RWPE2 (cell line): ENCODE measurements around the gene RAD51C.
"Not testable (repeated sequence)": the region's sequence is repeated elsewhere in the genome, so short reads cannot be mapped to it uniquely, and the experiment has no call there.

Source experiments
- ATAC-seq: fragments of 200-7000 bp; cut with Tn5 transposase; 3 replicates; pipeline ENCODE4 v1.9.1; 2021; ENCODE audit warnings: low read depth
- DNase-seq: peaks from one replicate; pipeline ENCODE4 v3.0.0-alpha.2; 2020; ENCODE audit warnings: low spot score
- H3K27ac ChIP-seq: fragments of 450-650 bp; 2 replicates; pipeline ENCODE4 v1.5.1; 2017; ENCODE audit warnings: mild to moderate bottlenecking; ENCODE audit not compliant: poor library complexity, severe bottlenecking
- H3K27me3 ChIP-seq: fragments of 250-450 bp; sonication (Bioruptor Pico); 2 replicates; pipeline ENCODE4 v1.5.1; 2021; ENCODE audit warnings: mild to moderate bottlenecking, moderate library complexity; ENCODE audit not compliant: insufficient read depth, poor library complexity, severe bottlenecking
- H3K36me3 ChIP-seq: fragments of 250-450 bp; sonication (Bioruptor Pico); 2 replicates; pipeline ENCODE4 v1.5.1; 2020; ENCODE audit warnings: low read depth, mild to moderate bottlenecking, moderate library complexity
- H3K4me1 ChIP-seq: fragments of 250-450 bp; sonication (Bioruptor Pico); 2 replicates; pipeline ENCODE4 v1.5.1; 2021; ENCODE audit warnings: mild to moderate bottlenecking, moderate library complexity; ENCODE audit not compliant: insufficient read depth, poor library complexity, severe bottlenecking
- H3K4me3 ChIP-seq: fragments of 250-450 bp; sonication (Bioruptor Pico); 2 replicates; pipeline ENCODE4 v1.5.1; 2021; ENCODE audit warnings: mild to moderate bottlenecking, moderate library complexity; ENCODE audit not compliant: severe bottlenecking
- H3K9me3 ChIP-seq: fragments of 250-450 bp; sonication (Bioruptor Pico); 2 replicates; pipeline ENCODE4 v1.5.1; 2021; ENCODE audit warnings: mild to moderate bottlenecking, moderate library complexity; ENCODE audit not compliant: severe bottlenecking
- CTCF ChIP-seq: fragments of 450-650 bp; IDR thresholded peaks from one replicate; pipeline ENCODE4 v1.5.1; 2017; ENCODE audit warnings: mild to moderate bottlenecking, moderate library complexity; ENCODE audit not compliant: poor library complexity, severe bottlenecking

Gene RAD51C

DNA sequence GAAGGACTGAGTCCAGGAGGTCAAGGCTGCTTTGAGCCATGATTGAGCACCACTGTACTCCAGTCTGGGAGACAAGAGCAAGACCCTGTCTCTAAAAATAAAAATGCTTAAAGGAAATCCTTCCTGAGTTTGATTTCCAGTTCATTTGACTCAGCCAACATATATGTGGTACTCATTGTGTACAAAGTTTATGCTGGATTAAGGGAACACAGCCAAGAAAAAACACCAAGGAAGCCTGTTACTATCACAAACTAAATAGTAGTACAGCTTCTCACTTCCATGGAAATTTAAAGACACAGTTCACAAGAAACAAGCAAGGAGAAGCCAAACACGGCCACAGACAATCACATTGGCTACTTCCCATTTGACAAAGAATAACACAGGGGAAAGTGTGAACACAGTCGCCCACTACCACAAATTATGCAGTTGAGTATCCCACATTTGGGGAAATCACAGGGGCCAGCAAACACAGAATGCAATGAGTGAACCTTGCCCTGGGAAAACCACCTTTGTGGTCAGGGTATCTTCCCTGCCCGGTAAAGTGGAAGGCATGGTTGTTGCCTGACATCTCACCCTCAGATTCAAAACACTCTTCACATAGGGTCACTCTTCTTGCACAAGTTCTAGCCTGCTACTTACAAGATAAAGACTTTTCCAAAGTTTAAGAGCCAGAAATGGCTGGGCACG, 15.1 kb upstream of the RAD51C start:
- ATAC-seq (no peak), DNase-seq (no peak)
- TF ChIP-seq CTCF = no peak
- Histone ChIP-seq H3K9me3 (no peaks in the 10 kb centered on the region), H3K27me3 (no peaks in the 10 kb centered on the region), H3K4me3 (no peak overlapping the region), H3K4me1 (peaks cover 4% of the 10 kb centered on the region), H3K36me3 (no peaks in the 10 kb centered on the region), H3K27ac (no peak overlapping the region)

DNA sequence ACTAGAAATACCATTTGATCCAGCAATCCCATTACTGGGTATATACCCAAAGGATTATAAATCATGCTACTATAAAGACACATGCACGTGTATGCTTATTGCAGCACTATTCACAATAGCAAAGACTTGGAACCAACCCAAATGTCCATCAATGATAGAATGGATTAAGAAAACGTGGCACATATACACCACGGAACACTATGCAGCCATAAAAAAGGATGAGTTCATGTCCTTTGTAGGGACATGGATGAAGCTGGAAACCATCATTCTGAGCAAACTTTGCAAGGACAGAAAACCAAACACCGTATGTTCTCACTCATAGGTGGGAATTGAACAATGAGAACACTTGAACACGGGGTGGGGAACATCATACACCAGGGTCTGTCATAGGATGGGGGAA, 14.1 kb upstream of the RAD51C start:
- not testable (repeated sequence) for H3K9me3 ChIP-seq, H3K4me1 ChIP-seq, H3K27ac ChIP-seq, ATAC-seq, H3K27me3 ChIP-seq, DNase-seq, H3K4me3 ChIP-seq, H3K36me3 ChIP-seq

- Histone ChIP-seq H3K36me3 (no peaks in the 10 kb centered on the region), H3K9me3 (no peaks in the 10 kb centered on the region), H3K4me3 (no peak overlapping the region), H3K27me3 (no peaks in the 10 kb centered on the region), H3K27ac (no peak overlapping the region), H3K4me1 (peaks cover 4% of the 10 kb centered on the region)
- DNase-seq (no peak), ATAC-seq (peak; percentile 81)
- no peak for TF ChIP-seq CTCF
Measured at GRCh38 chr17:58679263-58680037, 13.0 kb upstream of the RAD51C start.

DNA sequence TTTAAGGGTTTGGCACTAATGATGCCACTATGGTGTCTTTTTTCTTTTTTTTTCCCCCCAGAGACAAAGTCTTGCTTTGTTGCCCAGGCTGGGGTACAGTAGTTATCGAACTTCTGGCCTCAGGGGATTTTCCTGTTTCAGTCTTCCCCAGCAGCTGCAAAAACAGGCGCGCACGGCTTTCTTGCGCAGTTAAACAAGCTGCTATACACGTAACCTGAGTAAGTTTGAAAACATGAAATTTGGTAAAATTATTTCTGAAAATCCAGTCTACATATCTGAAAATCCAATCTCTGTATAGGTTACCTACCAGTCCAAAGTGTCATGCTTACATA, 12.4 kb upstream of the RAD51C start:
- no peak overlapping the region for H3K27ac ChIP-seq
- no peak for DNase-seq
- peaks cover 4% of the 10 kb centered on the region for H3K4me1 ChIP-seq

GRCh38 chr17:58684003-58684402, 8.4 kb upstream of the RAD51C start:
- TF ChIP-seq CTCF = no peak
- no peak for DNase-seq
- Histone ChIP-seq H3K4me3 (no peak overlapping the region), H3K36me3 (no peaks in the 10 kb centered on the region), H3K9me3 (no peaks in the 10 kb centered on the region), H3K4me1 (peaks cover 1% of the 10 kb centered on the region), H3K27ac (no peak overlapping the region), H3K27me3 (no peaks in the 10 kb centered on the region)
- no peak for ATAC-seq

More for the DNA sequence above, 12.4 kb upstream of the RAD51C start:
- H3K4me3 ChIP-seq = no peak overlapping the region
- TF ChIP-seq CTCF = no peak
- no peak for ATAC-seq
- H3K9me3 ChIP-seq = no peaks in the 10 kb centered on the region
- H3K36me3 ChIP-seq = no peaks in the 10 kb centered on the region
- no peaks in the 10 kb centered on the region for H3K27me3 ChIP-seq

- H3K4me1 ChIP-seq, H3K27ac ChIP-seq, H3K4me3 ChIP-seq, H3K9me3 ChIP-seq, DNase-seq, H3K27me3 ChIP-seq, ATAC-seq, H3K36me3 ChIP-seq: not testable (repeated sequence)
Measured at GRCh38 chr17:58684462-58684861, 7.9 kb upstream of the RAD51C start.
